Measurements from ENCODE around the gene C18orf63. TPM values are rescaled to one million over a fixed set of nuclear protein-coding genes. Genes with fewer than 3 reads are reported as not detected.
"Not testable (repeated sequence)": the region's sequence is repeated elsewhere in the genome, so short reads cannot be mapped to it uniquely, and the experiment has no call there.

The C18orf63 gene
- not detected for total RNA-seq

DNA sequence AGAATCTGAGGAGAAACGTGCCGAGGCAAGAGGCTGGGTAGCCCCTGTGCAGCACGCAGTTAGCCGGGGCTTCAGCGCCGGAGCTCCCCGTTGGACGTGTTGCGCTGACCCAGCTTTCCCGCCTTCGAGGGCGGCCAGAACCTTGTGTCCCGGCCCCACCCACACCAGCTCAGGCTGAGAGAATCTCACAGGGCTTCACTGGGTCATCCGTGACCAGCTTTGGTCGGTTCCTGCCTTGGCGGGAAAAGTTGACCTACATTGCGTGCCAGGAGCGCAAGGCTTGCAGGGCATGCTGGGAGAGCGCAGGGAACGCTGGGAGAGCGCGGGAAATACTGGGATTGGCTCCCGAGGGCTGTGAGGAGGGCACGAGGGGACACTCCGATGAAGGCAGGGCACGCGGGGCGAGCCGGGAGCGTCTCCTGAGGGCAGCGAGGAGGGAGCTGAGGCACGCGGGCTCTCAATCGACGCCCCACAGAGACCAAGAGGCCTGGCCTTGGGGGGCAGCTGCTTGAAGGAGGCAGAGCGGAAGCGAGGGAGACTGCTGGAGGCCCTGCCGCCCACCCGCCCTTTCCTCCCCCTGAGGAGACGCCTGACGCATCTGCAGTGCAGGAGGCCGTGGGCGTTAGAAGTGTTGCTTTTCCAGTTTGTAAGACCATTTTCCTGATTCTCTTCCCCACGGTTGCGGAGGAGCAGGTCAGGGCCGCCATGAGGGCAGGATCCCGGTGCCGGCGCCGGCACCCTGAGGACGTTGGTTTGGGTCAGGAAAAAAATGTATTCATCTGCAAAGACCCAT, at the start of gene C18orf63:
C18orf63 (plus strand) TSS at position 376 of the 793 bp plus-strand sequence. CDS start 2,027 bp downstream, outside the sequence.
- DNase-seq (ENCODE audit: low spot score) = no peak

DNA sequence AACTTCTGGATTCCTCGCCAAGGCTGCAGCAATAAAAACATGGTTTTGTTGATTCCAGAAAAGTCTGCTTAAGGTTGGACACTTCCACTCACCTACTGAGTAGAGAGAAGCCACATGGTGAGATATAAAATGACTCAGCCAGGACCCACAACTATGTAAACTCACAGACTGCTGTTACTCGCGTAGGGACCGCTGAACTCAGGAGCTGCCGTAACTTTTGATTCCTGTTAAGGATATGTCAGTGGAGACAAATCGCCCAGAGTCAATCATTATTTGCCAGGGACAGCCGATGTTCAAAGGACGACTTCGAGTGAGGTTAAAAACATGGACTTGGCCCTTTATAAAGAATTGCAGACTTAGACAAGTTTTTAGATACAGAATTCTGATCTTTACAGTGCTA, 49.5 kb upstream of the C18orf63 start:
- DNase-seq (ENCODE audit: low spot score) = no peak

DNA sequence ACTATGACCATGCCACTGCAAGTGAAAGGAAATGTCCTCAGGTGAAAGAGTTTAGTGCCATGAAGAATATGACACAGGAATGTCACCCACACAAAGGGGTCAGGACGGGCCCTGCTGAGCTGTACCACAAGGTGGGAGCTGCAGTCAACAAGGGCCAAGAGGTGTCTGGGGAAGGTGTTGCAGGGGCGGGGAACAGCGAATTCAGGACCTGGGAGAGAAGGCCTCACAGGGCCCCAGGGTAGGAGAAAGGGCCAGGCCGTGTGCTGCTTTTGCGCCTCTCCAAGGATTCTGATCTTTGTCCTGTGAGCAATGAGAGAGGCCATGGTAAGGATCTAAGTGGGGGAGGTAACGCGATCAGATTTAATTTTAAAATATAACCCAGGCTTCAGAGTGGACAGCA, 47.5 kb upstream of the C18orf63 start:
- no peak for DNase-seq (ENCODE audit: low spot score)

DNA sequence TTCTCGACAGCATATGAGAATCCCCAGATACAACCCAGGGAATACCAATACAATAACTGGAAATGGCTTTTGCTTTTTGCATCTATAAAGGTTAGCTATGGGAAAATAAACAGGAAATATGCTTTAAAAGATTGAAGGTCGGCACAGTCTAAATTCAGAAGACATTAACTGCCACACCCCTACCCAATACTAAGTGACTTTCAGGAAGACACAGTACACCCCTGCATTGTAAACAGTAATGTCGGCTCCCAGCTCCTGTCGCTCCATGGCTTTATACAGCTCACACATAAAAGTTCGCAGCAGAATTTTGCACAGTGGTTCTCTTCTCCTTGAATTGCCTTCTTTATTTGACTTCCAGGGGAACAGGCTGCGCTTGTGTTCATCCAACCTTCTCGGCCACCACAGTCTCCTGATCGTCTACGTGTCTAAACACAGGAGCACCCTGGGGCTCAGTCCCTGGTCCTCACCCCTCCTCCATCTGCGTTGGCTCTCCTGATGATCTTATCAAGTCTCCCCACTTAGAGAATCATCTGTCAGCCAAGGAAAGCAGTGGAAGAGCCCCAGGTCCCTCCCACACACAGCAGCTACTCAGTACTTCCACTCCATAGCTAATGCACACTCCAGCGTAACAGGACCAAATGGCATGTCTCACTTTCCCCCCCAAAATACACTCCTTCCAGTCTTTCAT, 46.6 kb upstream of the C18orf63 start:
- no peak for DNase-seq (ENCODE audit: low spot score)

DNA sequence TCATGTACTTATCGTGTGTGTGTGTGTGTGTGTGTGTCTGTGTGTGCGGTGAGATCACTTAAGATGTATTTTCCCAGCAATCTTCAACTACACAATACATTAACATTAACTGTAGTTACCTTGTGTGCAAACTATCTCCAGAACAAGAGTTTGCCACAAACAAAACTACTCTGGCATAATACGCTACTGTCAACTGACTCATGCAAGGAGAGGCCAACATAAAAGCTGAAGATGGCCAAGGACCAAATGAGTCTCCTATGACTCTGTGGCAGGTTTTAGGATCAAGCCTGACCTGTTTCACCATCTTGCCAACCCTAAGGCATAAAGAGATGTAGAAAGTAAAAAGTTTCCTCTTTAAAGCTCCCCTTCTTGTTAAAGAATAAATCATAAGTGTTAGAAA, 44.0 kb upstream of the C18orf63 start:
- DNase-seq (ENCODE audit: low spot score) = no peak

DNA sequence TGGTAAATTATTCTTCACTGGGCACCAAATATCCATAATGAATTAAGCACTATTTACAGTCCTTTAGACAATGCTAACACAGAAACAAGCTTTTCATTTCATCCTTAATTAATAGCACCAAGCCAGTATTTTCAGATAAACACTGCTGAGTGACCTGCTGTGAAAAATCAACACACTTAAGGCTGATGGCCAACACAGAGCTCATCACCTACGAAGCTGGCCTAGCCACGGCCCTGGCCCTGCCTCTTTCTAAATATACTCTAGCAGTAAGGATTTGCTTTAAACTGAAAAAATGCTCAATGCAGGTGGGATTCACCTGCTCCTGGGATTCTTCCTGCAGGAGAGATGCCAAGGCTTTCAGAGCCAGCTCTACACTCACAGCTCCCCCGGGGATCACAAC, 42.2 kb upstream of the C18orf63 start:
- no peak for DNase-seq (ENCODE audit: low spot score)

DNA sequence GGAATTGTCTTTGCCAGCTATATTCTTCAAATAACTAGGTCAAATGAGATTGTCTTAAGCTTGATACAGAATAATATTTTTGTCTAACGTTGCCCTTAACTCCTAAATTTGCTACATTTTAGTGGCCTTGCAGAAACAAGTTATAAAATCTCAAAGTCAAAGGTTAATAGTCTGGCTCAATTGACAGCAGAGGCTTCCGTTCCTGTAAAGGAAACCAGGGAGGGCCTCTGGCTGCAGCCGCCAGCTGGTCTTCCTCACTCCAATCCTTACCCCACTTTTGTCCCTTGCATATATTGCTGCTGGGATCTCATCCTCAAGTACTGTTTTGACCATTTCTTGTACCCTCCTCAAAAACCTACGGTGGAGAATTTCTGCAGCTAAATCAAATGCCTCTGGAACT, 40.9 kb upstream of the C18orf63 start:
- no peak for DNase-seq (ENCODE audit: low spot score)

DNA sequence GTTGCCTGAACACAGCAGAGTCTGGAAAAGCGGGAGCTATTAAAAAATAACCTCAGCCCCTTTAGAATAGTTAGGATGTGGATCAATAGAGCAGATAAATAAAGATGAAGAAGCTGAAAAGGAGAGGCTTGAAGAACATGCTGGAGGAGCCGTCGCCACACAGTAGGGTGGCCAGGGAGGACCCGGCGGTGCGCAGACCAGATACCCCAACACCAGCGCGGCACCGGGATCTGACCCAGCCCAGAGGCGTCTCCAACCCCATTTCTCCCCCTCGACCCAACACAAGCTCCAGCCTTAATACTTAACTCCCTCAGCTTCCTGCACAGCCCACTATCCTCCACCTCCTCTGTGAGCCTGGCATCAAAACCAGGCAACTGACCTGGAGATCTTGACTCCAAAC, 39.9 kb upstream of the C18orf63 start:
- DNase-seq (ENCODE audit: low spot score) = no peak

DNA sequence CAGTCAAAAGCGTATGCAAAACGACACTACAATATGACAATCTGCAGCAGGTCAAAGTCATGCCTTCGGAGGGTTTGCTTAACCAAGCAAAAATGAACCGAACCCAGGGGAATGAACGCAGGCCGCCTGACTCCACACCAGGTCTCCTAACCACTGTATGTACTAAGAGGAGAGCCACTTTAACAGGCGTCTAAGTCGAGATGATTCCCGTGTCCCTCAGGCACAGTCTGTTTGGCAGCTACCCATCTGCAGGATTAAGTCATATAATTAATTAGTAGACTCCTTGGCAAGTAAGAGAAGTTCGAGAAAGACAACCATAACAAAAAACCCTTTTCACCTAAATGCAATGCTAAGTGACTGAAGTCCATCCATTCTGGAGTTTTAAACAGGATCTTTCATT, 39.0 kb upstream of the C18orf63 start:
- DNase-seq (ENCODE audit: low spot score) = no peak

DNA sequence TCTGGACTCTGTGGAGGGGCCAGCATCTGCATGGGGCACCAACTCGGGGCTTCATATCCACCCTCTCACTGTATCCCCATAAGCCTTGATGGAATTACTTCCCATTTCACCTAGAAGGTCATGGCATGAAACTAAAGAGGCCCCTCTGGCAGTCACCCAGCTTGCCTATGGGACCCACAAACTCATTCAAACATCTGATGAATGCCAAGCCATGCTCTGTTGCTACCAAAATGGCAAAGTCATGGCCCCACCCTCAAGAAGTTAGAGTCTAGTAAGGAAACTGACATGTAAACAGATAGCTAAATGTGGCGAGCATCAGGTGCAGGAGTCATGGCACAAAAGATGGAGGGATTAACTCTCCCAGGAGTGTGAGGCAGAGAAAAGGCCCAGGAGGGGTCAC, 38.3 kb upstream of the C18orf63 start:
- no peak for DNase-seq (ENCODE audit: low spot score)

DNA sequence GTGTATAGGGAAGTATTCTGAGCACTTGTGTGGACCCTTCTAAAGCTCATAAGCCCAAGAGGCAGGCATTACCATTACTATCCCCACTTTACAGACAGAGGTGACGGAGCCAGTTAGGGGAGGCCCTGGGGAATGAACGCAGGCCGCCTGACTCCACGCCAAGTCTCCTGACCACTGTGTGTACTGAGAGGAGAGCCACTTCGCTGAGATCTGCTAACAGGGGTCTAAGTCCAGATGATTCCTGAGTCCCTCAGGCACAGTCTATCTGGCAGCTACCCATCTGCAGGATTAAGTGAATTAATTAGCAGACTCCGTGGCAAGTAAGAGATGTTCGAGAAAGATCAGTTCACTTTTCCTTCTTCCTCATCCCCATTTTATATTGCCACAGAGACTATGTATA, 37.6 kb upstream of the C18orf63 start:
- DNase-seq (ENCODE audit: low spot score) = no peak

DNA sequence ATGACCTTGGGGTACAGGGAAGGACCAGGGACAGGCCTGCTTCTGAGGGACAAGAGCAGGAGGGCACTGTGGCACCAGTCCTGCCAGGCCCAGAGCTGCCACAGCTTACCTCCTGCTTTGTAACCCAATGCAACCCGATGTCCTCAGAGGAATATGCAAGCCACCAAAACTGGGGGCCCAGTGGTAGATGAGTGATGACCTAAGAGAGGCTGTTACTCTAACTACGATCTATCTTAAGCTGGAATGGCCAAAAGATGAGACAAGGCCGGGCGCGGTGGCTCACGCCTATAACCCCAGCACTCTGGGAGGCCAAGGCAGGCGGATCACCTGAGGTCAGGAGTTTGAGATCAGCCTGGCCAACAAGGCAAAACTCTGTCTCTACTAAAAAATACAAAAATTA, 36.7 kb upstream of the C18orf63 start:
- DNase-seq (ENCODE audit: low spot score) = no peak

DNA sequence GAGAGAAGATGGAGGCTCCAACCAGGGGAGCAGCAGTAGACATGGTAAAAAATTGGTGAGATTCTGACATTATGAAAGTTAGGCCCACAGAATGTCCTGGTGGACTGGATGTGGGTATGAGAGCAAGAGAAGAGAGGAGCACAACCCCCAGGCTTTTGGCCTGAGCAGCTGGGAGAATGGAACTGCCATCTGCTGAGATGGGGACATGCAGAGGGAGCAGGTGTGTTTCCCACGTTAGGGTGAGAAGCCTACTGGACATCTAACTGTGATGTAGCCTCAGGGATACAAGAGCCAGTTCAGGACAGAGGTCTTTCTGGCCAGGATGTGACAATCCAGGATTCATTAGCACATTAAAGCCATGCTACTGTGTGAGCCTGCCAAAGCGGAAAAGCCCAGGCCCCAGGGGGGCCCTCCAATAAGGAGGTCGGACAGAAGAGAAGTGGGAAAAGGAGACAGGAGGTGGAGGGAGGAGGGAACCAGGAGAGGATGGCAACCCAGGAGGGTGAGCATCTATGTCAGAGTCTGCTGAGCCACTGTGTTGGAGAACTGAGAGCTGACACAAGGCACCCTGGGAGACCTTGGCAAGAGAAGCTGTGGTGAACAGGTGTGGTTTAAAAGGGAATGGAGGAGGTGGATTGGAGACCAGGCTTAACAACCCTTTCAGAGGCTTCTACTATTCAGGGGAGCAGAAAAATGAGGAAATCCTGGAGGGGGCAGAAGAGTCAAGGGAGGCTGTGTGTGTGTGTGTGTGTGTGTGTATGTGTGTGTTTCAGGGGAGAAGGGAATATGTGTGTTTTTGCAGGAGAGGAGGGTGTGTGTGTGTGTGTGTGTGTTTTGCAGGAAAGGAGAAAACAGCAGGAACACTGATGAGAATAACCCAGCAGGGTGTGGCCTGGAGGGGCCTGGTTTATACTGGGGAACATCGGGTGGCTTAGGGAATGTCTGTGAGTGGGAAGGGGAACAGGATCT, 34.3 kb upstream of the C18orf63 start:
- DNase-seq (ENCODE audit: low spot score) = no peak

DNA sequence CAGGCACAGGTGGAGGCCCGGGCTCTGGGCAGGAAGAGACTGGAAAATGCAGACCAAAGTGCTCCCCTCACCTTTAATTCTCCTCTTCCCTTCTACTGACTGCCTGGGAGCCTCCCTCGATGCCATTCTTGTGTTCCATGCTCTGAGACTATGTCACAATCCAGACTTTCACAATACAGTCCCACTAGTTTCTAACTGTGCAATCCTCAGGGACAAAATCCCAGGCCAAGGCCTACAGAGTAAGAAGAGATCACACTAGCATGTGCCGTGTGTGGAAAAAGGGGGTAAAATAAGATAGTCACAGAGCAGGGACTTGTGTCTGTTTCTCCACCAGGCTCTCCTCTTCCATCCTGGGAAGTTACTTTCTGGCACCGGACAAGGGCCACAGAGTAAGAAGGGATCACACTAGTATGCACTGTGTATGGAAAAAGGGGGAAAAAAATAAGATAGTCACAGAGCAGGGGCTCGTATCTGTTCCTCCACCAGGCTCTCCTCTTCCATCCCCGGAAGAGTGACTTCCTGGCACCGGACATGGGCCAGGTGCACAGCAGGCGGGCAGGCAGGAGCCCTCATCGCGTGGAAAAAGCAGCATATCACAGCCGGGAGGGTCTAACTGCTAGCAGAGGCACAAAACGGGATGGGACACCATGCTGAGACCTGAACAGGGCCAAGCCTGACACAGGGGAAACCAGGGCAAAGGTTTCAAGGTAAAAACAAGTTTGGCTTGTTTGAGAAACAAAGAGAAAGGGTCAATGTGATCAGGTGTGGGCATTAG, 33.5 kb upstream of the C18orf63 start:
- DNase-seq (ENCODE audit: low spot score) = no peak

DNA sequence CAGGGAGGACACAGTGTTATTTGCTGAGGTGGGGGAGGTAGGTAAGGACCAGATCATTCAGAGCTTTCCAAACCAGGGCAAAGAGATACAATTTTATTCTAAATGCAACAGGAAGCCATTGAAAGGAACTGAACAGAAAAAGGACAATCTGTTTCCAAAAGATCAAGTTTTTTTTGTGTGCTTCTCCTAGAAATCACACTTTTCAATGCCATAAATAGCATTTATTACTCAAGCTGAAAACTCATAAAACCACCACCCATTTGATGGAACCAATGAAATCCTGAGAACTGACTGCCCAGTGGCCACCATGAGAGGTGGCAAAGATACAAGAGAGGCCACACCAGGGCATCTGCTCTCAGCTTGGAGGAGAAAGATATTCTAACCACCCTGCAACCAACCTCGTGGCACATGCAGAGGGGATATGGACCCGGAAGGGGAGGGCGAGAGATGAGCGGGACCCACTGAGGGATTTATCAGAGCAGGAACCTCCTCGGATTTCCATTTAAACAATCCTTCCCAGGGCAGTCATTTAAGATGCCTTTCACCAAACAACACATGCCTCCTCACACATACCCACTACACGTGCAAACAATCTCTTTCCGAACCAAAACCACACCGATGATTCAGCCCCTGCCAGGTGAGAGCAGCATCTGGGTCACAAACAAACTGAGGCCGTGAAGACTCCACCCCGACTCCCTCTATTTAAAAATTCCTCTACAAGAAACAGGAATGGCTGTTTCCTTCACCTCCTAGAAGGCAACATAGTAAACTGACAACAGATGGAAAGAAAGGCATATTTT, 32.7 kb upstream of the C18orf63 start:
- DNase-seq (ENCODE audit: low spot score) = no peak

DNA sequence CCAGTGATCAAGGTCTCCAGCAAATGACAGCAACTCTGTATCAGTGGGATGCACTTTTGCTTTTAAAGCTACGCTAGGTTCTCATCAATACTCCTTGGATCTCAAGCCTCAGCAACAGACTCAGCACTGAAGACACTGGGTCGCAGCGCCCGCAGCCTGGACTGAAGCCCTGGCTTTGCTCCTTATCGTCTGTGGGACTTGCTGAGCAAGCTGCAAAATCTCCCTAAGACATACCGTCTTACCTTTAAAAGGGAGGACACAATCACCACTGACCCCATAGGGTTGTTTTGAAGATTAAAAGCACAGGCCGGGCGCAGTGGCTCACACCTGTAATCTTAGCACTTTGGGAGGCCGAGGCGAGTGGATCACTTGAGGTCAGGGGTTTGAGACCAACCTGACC, 32.0 kb upstream of the C18orf63 start:
- DNase-seq (ENCODE audit: low spot score) = no peak

DNA sequence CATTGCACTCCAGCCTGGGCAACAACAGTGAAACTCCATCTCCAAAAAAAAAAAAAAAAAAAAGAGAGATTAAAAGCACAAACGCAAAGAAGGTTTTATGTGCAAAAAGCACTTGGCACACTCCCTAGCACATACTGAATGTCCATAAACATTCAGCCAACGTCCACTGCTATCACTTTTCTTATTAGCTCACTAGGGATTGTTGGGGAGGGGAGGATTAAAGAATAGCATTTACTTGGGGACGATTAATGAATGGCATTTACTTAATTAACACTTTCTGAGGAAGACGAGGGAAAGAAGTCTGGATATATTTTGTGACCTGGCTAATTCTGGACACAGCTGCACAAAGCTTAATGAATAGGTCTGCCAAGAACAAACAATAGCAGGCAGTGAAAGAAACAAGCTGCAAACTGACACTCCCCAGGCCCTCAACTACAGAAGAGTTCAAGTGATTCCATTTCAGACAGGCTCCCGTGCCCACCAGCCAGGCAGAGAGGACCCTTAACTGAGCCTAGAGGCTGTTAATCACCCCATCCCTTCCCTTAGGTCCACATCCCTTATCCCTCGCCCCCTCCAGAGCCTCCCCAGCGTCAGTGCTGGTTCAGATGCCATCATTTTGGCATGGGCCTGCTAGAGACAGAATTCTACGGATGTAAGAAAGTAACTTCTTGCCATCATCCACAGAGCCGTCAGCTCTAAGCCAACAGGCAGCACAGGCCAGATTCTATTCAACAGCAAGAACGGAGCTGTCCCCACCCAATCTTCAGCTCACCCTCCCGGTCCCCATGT, 31.3 kb upstream of the C18orf63 start:
- DNase-seq (ENCODE audit: low spot score) = no peak

DNA sequence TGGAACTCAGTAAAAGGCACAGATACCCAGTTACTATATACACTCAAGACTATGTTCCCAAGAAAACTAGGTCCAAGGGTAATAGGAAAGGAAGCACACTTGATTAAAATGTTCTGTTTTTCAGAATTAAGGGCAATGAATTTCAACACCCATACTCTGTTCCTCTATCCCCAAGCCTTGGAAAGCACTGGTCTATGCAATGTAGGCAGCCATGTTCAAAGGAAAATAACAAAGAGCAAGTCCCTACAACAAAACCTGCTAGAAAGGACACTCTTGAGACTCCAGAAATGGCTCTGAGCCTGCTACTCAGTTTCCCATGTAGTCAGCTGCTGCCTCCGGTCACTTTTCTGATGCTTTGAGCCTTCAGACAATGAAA, 30.7 kb upstream of the C18orf63 start:
- DNase-seq (ENCODE audit: low spot score) = no peak

DNA sequence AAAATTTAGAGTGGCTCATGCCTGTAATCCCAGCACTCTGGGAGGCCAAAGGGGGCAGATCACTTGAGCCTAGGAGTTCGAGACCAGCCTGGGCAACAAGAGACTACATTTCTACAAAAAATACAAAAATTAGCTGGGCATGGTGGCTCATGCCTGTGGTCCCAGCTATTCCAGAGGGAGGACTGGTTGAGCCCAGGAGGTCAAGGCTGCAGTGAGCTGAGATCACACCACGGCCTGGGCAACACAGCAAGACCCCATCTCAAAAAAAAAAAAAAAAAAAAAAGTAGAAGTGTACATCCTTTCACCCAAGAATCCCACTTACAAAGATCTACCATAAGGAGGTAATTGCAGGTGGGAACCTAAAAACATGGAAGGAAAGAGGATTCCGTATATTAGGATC, 30.1 kb upstream of the C18orf63 start:
- not testable (repeated sequence) for DNase-seq (ENCODE audit: low spot score)
